ENCODE results near the gene DDHD1.

GRCh38 chr14:53156238-53156637 is 3.1 kb upstream of the DDHD1 start:
- TF ChIP-seq ZNF232 (CRISPR knock-in tag; IDR thresholded peaks at IDR 0.05): no peak
- TF ChIP-seq, protein P1, sequence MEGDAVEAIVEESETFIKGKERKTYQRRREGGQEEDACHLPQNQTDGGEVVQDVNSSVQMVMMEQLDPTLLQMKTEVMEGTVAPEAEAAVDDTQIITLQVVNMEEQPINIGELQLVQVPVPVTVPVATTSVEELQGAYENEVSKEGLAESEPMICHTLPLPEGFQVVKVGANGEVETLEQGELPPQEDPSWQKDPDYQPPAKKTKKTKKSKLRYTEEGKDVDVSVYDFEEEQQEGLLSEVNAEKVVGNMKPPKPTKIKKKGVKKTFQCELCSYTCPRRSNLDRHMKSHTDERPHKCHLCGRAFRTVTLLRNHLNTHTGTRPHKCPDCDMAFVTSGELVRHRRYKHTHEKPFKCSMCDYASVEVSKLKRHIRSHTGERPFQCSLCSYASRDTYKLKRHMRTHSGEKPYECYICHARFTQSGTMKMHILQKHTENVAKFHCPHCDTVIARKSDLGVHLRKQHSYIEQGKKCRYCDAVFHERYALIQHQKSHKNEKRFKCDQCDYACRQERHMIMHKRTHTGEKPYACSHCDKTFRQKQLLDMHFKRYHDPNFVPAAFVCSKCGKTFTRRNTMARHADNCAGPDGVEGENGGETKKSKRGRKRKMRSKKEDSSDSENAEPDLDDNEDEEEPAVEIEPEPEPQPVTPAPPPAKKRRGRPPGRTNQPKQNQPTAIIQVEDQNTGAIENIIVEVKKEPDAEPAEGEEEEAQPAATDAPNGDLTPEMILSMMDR (IDR thresholded peaks at IDR 0.05): no peak
- no peak for TF ChIP-seq TP53 (CRISPR knock-in tag; IDR thresholded peaks at IDR 0.05)
- no peak for TF ChIP-seq FOXP1 (CRISPR knock-in tag; IDR thresholded peaks at IDR 0.05; ENCODE audit: borderline replicate concordance)
- TF ChIP-seq CREB1 (CRISPR knock-in tag; IDR thresholded peaks at IDR 0.05): no peak
- TF ChIP-seq ZNF423 (CRISPR knock-in tag; IDR thresholded peaks at IDR 0.05): no peak
